CD14-positive monocyte (primary cell): ENCODE results near the gene IFI35. TPM values are rescaled to one million over a fixed set of nuclear protein-coding genes. Genes with fewer than 3 reads are reported as not detected.
A peak's percentile ranks its signal among the peaks of the same experiment; 100 is the strongest.

Experiments used
- DNase-seq, 3 donors: peaks; one replicate each; pipeline ENCODE4 v3.0.0-alpha.2; 2011 to 2022
- H2AFZ ChIP-seq: 2 replicates; pipeline ENCODE4 v1.6.0; 2012; ENCODE audit warnings: mild to moderate bottlenecking, low read depth, low read length, inconsistent platforms; ENCODE audit not compliant: insufficient read depth, poor library complexity, severe bottlenecking
- H3K27ac ChIP-seq, 2 donors: 1 replicate in 1 of 2; 2 replicates in 1 of 2; pipeline ENCODE4 v1.5.1; 2012 to 2013; ENCODE audit warnings: low read length in 2 of 2, control low read depth in 1 of 2, inconsistent platforms in 1 of 2, low read depth in 1 of 2, mild to moderate bottlenecking in 1 of 2
- H3K27me3 ChIP-seq, 2 donors: one replicate each; pipeline versions ENCODE4 v1.6.0 to v1.6.1; 2011 to 2013; ENCODE audit warnings: low read length in 2 of 2; ENCODE audit not compliant: control insufficient read depth in 2 of 2, insufficient read depth in 2 of 2
- H3K36me3 ChIP-seq, 2 donors: replicated peaks in 1 of 2; 1 replicate in 1 of 2; 2 replicates in 1 of 2; pipeline versions ENCODE4 v1.5.1 to v1.6.1; 2012 to 2013; ENCODE audit warnings: low read length in 2 of 2, control low read depth in 1 of 2, inconsistent platforms in 1 of 2, mild to moderate bottlenecking in 1 of 2; ENCODE audit not compliant: insufficient read depth in 2 of 2, control insufficient read depth in 1 of 2
- H3K4me1 ChIP-seq, 2 donors: 1 replicate in 1 of 2; 2 replicates in 1 of 2; pipeline versions ENCODE4 v1.5.1 to v1.6.1; 2012 to 2013; ENCODE audit warnings: low read length in 2 of 2, control low read depth in 1 of 2, inconsistent platforms in 1 of 2, mild to moderate bottlenecking in 1 of 2, moderate library complexity in 1 of 2; ENCODE audit not compliant: insufficient read depth in 2 of 2, control insufficient read depth in 1 of 2
- H3K4me2 ChIP-seq: replicated peaks from 2 replicates; pipeline ENCODE3; 2012; ENCODE audit warnings: low read length, moderate library complexity, mild to moderate bottlenecking; ENCODE audit not compliant: poor library complexity, severe bottlenecking; ENCODE audit errors: extremely low read depth
- H3K4me3 ChIP-seq, 3 experiments: fragments of 200-600 bp in 1 of 3; sonication (generic) in 1 of 3; replicated peaks in 1 of 3; 1 replicate in 2 of 3; 2 replicates in 1 of 3; pipeline ENCODE4 v1.5.1; 2011 to 2013; ENCODE audit warnings: low read length in 3 of 3, mild to moderate bottlenecking in 3 of 3, control low read depth in 2 of 3, low read depth in 2 of 3, inconsistent platforms in 1 of 3, moderate library complexity in 1 of 3
- H3K79me2 ChIP-seq: 2 replicates; pipeline ENCODE4 v1.6.0; 2012; ENCODE audit warnings: mild to moderate bottlenecking, control low read depth, inconsistent platforms, low read length, moderate library complexity; ENCODE audit not compliant: insufficient read depth
- H3K9ac ChIP-seq: 2 replicates; pipeline ENCODE4 v1.6.0; 2017; ENCODE audit warnings: low read length, mild to moderate bottlenecking; ENCODE audit not compliant: insufficient read depth, poor library complexity, severe bottlenecking
- H3K9me3 ChIP-seq, 2 donors: replicated peaks in 1 of 2; 1 replicate in 1 of 2; 2 replicates in 1 of 2; pipeline versions ENCODE4 v1.5.1 to v1.6.1; 2012 to 2013; ENCODE audit warnings: low read length in 2 of 2, control low read depth in 1 of 2; ENCODE audit not compliant: control insufficient read depth in 1 of 2, insufficient read depth in 1 of 2
- H4K20me1 ChIP-seq: 2 replicates; pipeline ENCODE4 v1.6.0; 2012; ENCODE audit warnings: mild to moderate bottlenecking, low read length, control low read depth, moderate library complexity; ENCODE audit not compliant: insufficient read depth
- H3K27ac Mint-ChIP-seq, 7 donors: one replicate each; pipeline ENCODE4 v1.8.0; 2020; ENCODE audit warnings: mild to moderate bottlenecking in 7 of 7, mixed read lengths in 7 of 7, moderate library complexity in 6 of 7, inconsistent platforms in 2 of 7
- H3K27me3 Mint-ChIP-seq, 3 donors: one replicate each; pipeline ENCODE4 v1.8.0; 2021 to 2022; ENCODE audit warnings: low read depth in 3 of 3, mild to moderate bottlenecking in 3 of 3, mixed read lengths in 3 of 3, moderate library complexity in 3 of 3, inconsistent platforms in 1 of 3
- H3K36me3 Mint-ChIP-seq, 2 donors: one replicate each; pipeline ENCODE4 v1.8.0; 2020; ENCODE audit warnings: mixed read lengths in 2 of 2, inconsistent platforms in 1 of 2, mild to moderate bottlenecking in 1 of 2
- H3K4me1 Mint-ChIP-seq: one replicate; pipeline ENCODE4 v1.8.0; 2020; ENCODE audit warnings: mild to moderate bottlenecking, mixed read lengths
- H3K4me3 Mint-ChIP-seq, 2 donors: one replicate each; pipeline ENCODE4 v1.8.0; 2020; ENCODE audit warnings: mild to moderate bottlenecking in 2 of 2, mixed read lengths in 2 of 2, moderate library complexity in 1 of 2
- H3K9me3 Mint-ChIP-seq, 7 donors: one replicate each; pipeline ENCODE4 v1.8.0; 2020 to 2022; ENCODE audit warnings: mixed read lengths in 7 of 7, mild to moderate bottlenecking in 6 of 7, moderate library complexity in 6 of 7, inconsistent platforms in 2 of 7
- CTCF ChIP-seq: fragments of 200-600 bp; IDR thresholded peaks from one replicate; pipeline ENCODE4 v1.8.0; 2022; ENCODE audit warnings: antibody characterized with exemption, mild to moderate bottlenecking
- WGBS: methylation state at CpG from one replicate; pipeline ENCODE4 v1.1.5; 2013; ENCODE audit warnings: missing lambda C conversion rate; ENCODE audit not compliant: insufficient coverage; 5-methylcytosine and 5-hydroxymethylcytosine counted together
- intact Hi-C, 2 donors: fragments of 100-400 bp; cut with micrococcal nuclease; formaldehyde crosslinking; loops; one replicate each; pipeline versions ENCODE4 v1.15.0 to v1.15.1; 2023
- polyA plus RNA-seq, 3 donors: library from polyadenylated mRNA; depleted of rRNA in 1 of 3; unstranded in 2 of 3; stranded (reverse) in 1 of 3; fragments of 300-500 nt in 2 of 3; fragments of >200 nt in 1 of 3; fragmentation: Illumina TruSeq in 2 of 3; gene quantifications; 1 replicate in 2 of 3; 2 replicates in 1 of 3; pipeline ENCODE4 v1.2.3, GENCODE V29; 2012 to 2021

IFI35 gene
- polyA plus RNA-seq, 3 donors = 76.9 to 152 (median 106) TPM

GRCh38 chr17:43033948-43034881 is 27.6 kb downstream of the IFI35 start:
- Mint-ChIP-seq H3K27ac (peak overlapping the region in 1 of 7 donors; percentile 56), H3K4me3 (no peak overlapping the region), H3K36me3 (no peaks in the 10 kb centered on the region), H3K9me3 (no peaks in the 10 kb centered on the region), H3K4me1 (peaks cover 11% of the 10 kb centered on the region), H3K27me3 (peaks cover 0 to 2% (median 0%) of the 10 kb centered on the region in 3 donors)
- Histone ChIP-seq H3K36me3 (no peaks in the 10 kb centered on the region), H2AFZ (no peak overlapping the region), H3K4me2 (no peak overlapping the region), H3K79me2 (no peaks in the 10 kb centered on the region), H3K27me3 (no peaks in the 10 kb centered on the region), H3K27ac (no peak overlapping the region), H4K20me1 (no peaks in the 10 kb centered on the region), H3K9ac (no peak overlapping the region), H3K9me3 (no peaks in the 10 kb centered on the region), H3K4me3 (no peak overlapping the region), H3K4me1 (peaks cover 0 to 9% of the 10 kb centered on the region in 2 donors)
- no peak for DNase-seq
- 89% methylated on average over 6 of the region's 12 CpGs for WGBS
- intact Hi-C loops = no loop called here
- TF ChIP-seq CTCF = no peak

GRCh38 chr17:43034894-43035293 is 28.3 kb downstream of the IFI35 start:
- H3K27ac Mint-ChIP-seq = no peak overlapping the region
- Histone ChIP-seq H2AFZ (no peak overlapping the region), H3K27me3 (no peaks in the 10 kb centered on the region), H3K4me2 (no peak overlapping the region), H3K79me2 (no peaks in the 10 kb centered on the region), H3K27ac (no peak overlapping the region), H3K4me3 (no peak overlapping the region), H4K20me1 (no peaks in the 10 kb centered on the region), H3K36me3 (no peaks in the 10 kb centered on the region), H3K4me1 (peaks cover 0 to 2% of the 10 kb centered on the region in 2 donors), H3K9me3 (no peaks in the 10 kb centered on the region), H3K9ac (no peak overlapping the region)
- peaks cover 5% of the 10 kb centered on the region for H3K4me1 Mint-ChIP-seq
- no peak overlapping the region for H3K4me3 Mint-ChIP-seq
- intact Hi-C loops = no loop called here
- WGBS = 100% methylated on average over 1 of the region's 3 CpGs
- H3K9me3 Mint-ChIP-seq = no peaks in the 10 kb centered on the region
- peaks cover 0 to 2% (median 0%) of the 10 kb centered on the region in 3 donors for H3K27me3 Mint-ChIP-seq
- no peak for DNase-seq
- H3K36me3 Mint-ChIP-seq = peaks cover 0 to 2% of the 10 kb centered on the region in 2 donors
- no peak for TF ChIP-seq CTCF
